ENCODE measurements around the gene ELK3.
A peak's percentile ranks its signal among the peaks of the same experiment; 100 is the strongest.

Gene ELK3

GRCh38 chr12:96193725-96194575 is at the start of gene ELK3:
Gene ELK3, plus strand, starts transcription at chr12:96194375.
- peak within 1 kb of the TSS; percentile 96 for H3K4me3 ChIP-seq (ENCODE audit: low read depth, low read length)
- TF ChIP-seq, protein P1, sequence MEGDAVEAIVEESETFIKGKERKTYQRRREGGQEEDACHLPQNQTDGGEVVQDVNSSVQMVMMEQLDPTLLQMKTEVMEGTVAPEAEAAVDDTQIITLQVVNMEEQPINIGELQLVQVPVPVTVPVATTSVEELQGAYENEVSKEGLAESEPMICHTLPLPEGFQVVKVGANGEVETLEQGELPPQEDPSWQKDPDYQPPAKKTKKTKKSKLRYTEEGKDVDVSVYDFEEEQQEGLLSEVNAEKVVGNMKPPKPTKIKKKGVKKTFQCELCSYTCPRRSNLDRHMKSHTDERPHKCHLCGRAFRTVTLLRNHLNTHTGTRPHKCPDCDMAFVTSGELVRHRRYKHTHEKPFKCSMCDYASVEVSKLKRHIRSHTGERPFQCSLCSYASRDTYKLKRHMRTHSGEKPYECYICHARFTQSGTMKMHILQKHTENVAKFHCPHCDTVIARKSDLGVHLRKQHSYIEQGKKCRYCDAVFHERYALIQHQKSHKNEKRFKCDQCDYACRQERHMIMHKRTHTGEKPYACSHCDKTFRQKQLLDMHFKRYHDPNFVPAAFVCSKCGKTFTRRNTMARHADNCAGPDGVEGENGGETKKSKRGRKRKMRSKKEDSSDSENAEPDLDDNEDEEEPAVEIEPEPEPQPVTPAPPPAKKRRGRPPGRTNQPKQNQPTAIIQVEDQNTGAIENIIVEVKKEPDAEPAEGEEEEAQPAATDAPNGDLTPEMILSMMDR (conservative IDR thresholded peaks at IDR 0.05; ENCODE audit: low read depth, low read length) = no peak
- DNase-seq (ENCODE audit: low read depth) = peak; percentile 79

- no peak overlapping the region for H3K4me3 ChIP-seq (ENCODE audit: low read depth, low read length)
These were observed 47.4 kb upstream of the ELK3 start for GRCh38 chr12:96146747-96147146.

DNA sequence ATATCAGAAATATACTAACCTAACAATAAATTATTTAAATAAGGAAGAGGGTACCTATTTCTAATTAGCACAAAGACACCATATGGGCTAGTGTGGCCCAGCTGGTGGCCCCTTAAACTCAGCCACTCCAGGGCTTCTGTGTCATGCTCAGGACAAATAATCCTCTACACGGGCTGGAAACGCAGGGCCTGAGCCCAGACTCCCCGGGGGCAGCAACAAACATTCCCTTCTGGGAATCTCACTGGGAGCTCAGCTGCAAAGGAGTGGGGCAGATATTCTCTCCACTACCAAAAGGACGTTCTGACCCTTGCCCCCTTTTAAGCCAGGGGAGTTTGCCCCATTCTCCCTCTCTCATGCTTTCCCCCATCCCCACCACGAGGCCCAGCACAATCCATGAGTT is 43.7 kb upstream of the ELK3 start:
- DNase-seq (ENCODE audit: low read depth) = no peak
- TF ChIP-seq, protein P1 (conservative IDR thresholded peaks at IDR 0.05; ENCODE audit: low read depth, low read length) = no peak
- no peak overlapping the region for H3K4me3 ChIP-seq (ENCODE audit: low read depth, low read length)

More at GRCh38 chr12:96146747-96147146, 47.4 kb upstream of the ELK3 start:
- TF ChIP-seq, protein P1 (conservative IDR thresholded peaks at IDR 0.05; ENCODE audit: low read depth, low read length) = no peak
- DNase-seq (ENCODE audit: low read depth) = no peak

DNA sequence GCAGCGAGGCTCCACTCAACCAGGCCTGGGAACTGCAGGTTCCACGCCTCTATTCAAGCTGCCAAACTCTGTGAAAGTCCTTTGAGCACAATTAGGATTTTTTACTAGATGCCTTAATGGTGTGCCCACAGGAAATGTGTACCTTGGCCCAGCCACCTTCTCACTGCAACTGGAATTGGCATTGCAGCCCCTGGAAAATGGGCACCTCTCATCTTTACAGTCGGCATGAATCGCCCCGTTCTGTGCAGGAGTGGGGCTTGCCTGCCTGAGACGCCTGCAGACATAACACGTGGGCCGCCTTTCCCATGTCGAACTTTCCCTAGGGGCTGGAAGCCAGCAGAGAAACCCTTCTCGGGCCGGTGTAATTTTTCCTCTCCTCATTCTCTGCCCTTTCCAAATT is 42.0 kb upstream of the ELK3 start:
- DNase-seq (ENCODE audit: low read depth) = no peak
- no peak overlapping the region for H3K4me3 ChIP-seq (ENCODE audit: low read depth, low read length)
- TF ChIP-seq, protein P1 (conservative IDR thresholded peaks at IDR 0.05; ENCODE audit: low read depth, low read length) = no peak

- no peak for DNase-seq (ENCODE audit: low read depth)
- H3K4me3 ChIP-seq (ENCODE audit: low read depth, low read length) = no peak overlapping the region
- TF ChIP-seq, protein P1 (conservative IDR thresholded peaks at IDR 0.05; ENCODE audit: low read depth, low read length) = no peak
These were observed 40.9 kb upstream of the ELK3 start for GRCh38 chr12:96153131-96153725.

GRCh38 chr12:96155181-96155580 is 39.0 kb upstream of the ELK3 start:
- no peak for DNase-seq (ENCODE audit: low read depth)

More at GRCh38 chr12:96155181-96155580, 39.0 kb upstream of the ELK3 start:
- TF ChIP-seq, protein P1 (conservative IDR thresholded peaks at IDR 0.05; ENCODE audit: low read depth, low read length) = no peak
- H3K4me3 ChIP-seq (ENCODE audit: low read depth, low read length) = no peak overlapping the region
